ENCODE results near the gene BAZ2B. TPM values are rescaled to one million over a fixed set of nuclear protein-coding genes. Genes with fewer than 3 reads are reported as not detected.

The BAZ2B gene
- total RNA-seq, 1 donor from 2014 or later = 45.0 TPM

- no peak overlapping the region for H3K4me3 ChIP-seq (ENCODE audit: low read depth, low read length)
- no peaks in the 10 kb centered on the region for H3K27me3 ChIP-seq (ENCODE audit: control insufficient read depth, insufficient read depth, low read length)
- DNase-seq (ENCODE audit: low read depth) = no peak
- H3K36me3 ChIP-seq (ENCODE audit: control insufficient read depth, insufficient read depth, low read length) = no peaks in the 10 kb centered on the region
- no peak for TF ChIP-seq CTCF (IDR thresholded peaks at IDR 0.05; ENCODE audit: insufficient read depth, low read length, poor library complexity, severe bottlenecking)
Observed at GRCh38 chr2:159281002-159281401, 335.3 kb downstream of the BAZ2B start.

GRCh38 chr2:159279700-159280099, 336.6 kb downstream of the BAZ2B start:
- Histone ChIP-seq H3K4me3 (ENCODE audit: low read depth, low read length) (no peak overlapping the region), H3K36me3 (ENCODE audit: control insufficient read depth, insufficient read depth, low read length) (no peaks in the 10 kb centered on the region), H3K27me3 (ENCODE audit: control insufficient read depth, insufficient read depth, low read length) (no peaks in the 10 kb centered on the region)
- no peak for TF ChIP-seq CTCF (IDR thresholded peaks at IDR 0.05; ENCODE audit: insufficient read depth, low read length, poor library complexity, severe bottlenecking)
- no peak for DNase-seq (ENCODE audit: low read depth)

DNA sequence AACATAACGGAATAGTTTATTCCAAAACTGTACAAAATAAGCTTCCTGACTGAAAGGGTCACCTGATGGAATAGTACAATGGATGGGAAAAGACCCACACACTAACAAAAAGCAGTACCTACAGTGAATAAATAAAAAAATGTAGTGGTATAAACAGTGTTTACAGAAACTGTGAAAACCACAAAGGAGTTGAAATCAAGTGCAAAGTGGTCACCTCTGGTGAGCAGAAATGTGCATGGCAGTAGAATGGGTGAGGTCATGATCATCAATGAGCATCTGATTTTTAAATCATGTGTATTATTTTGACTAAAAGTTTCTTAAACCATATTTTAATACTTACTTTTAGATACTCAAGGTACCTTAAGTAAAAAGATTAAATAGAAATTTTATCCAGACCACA, 341.2 kb downstream of the BAZ2B start:
- Histone ChIP-seq H3K36me3 (ENCODE audit: control insufficient read depth, insufficient read depth, low read length) (no peaks in the 10 kb centered on the region), H3K27me3 (ENCODE audit: control insufficient read depth, insufficient read depth, low read length) (no peaks in the 10 kb centered on the region), H3K4me3 (ENCODE audit: low read depth, low read length) (no peak overlapping the region)
- no peak for DNase-seq (ENCODE audit: low read depth)
- no peak for TF ChIP-seq CTCF (IDR thresholded peaks at IDR 0.05; ENCODE audit: insufficient read depth, low read length, poor library complexity, severe bottlenecking)

DNA sequence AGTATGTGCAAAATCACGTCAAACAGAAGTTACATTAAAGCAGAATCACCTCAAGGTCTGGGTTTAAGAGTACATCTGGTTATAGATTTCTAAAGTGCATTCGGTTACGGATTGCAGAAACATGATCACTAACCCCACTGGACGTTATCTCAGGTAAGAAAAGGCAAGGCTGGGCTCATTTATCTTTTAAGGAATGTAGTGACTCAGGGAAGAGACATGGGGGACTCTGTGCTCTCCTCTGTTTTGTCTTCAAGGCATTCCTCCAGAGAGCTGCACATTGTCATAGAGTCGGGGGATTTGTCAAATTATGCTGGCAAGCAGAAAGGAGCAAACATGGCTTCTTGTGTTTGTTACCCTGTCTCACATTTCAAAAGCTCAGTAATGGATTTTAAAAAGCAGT, 344.2 kb downstream of the BAZ2B start:
- no peak for TF ChIP-seq CTCF (IDR thresholded peaks at IDR 0.05; ENCODE audit: insufficient read depth, low read length, poor library complexity, severe bottlenecking)
- DNase-seq (ENCODE audit: low read depth) = no peak
- no peaks in the 10 kb centered on the region for H3K36me3 ChIP-seq (ENCODE audit: control insufficient read depth, insufficient read depth, low read length)

DNA sequence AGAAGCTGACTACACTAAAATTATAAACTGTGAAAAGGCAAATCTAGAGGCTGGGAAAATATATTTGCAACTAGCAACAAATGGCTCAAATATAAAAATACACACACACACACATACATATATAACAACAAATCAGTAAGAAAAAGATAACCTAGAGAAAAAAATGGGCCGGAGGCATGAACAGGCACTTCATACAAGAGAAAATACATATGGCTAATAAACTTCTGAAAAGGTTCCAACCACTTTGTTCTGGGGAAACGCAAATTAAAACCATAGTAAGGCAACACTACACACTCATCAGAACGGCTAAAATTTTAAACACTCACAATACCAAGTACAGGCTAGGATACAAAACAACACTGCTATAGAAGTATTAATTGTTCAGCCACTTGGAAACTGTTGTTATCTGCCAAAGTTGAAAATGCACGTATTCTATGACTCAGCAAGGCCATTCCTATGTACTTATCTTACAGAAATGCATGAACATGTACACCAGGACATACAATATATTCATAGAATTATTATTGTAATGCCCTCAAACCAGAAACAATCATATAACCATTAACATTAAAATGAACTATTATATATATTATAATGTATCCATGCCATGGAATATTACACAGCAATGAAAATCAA, 345.5 kb downstream of the BAZ2B start:
- H3K4me3 ChIP-seq (ENCODE audit: low read depth, low read length) = no peak overlapping the region
- DNase-seq (ENCODE audit: low read depth) = no peak
- H3K36me3 ChIP-seq (ENCODE audit: control insufficient read depth, insufficient read depth, low read length) = no peaks in the 10 kb centered on the region
- TF ChIP-seq CTCF (IDR thresholded peaks at IDR 0.05; ENCODE audit: insufficient read depth, low read length, poor library complexity, severe bottlenecking) = no peak
- H3K27me3 ChIP-seq (ENCODE audit: control insufficient read depth, insufficient read depth, low read length) = no peaks in the 10 kb centered on the region

More for the DNA sequence above, 344.2 kb downstream of the BAZ2B start:
- Histone ChIP-seq H3K27me3 (ENCODE audit: control insufficient read depth, insufficient read depth, low read length) (no peaks in the 10 kb centered on the region), H3K4me3 (ENCODE audit: low read depth, low read length) (no peak overlapping the region)

Other genes starting within 250 kb of the BAZ2B start
- gene MARCHF7, start 96.0 kb upstream of the BAZ2B start, total RNA-seq = 87.6 and 91.7 TPM in 2 replicates
- 0.92 and 1.4 TPM in 2 replicates for gene CD302, start 181.7 kb upstream of the BAZ2B start, total RNA-seq

All from kidney epithelial cell (primary cell).